Lung (tissue), 12 donors: ENCODE results near the gene TALDO1. TPM values are rescaled to one million over a fixed set of nuclear protein-coding genes. Genes with fewer than 3 reads are reported as not detected.

Experiments
- ATAC-seq: fragments of 200-7000 bp; cut with Tn5 transposase; one replicate; pipeline ENCODE4 v1.9.1; 2020; ENCODE audit warnings: moderate number of reproducible peaks; ENCODE audit not compliant: insufficient read depth, low FRiP score
- DNase-seq, 3 donors: peaks; one replicate each; pipeline ENCODE4 v3.0.0-alpha.2; 2013 to 2017
- H3K27ac ChIP-seq, 2 donors: one replicate each; pipeline ENCODE4 v1.5.1; 2013; ENCODE audit warnings: mild to moderate bottlenecking in 2 of 2, moderate library complexity in 2 of 2, control low read depth in 1 of 2, inconsistent platforms in 1 of 2, low read depth in 1 of 2, low read length in 1 of 2
- H3K27me3 ChIP-seq, 3 donors: one replicate each; pipeline ENCODE4 v1.5.1; 2013; ENCODE audit warnings: low read length in 2 of 3; ENCODE audit not compliant: control insufficient read depth in 3 of 3, insufficient read depth in 3 of 3
- H3K36me3 ChIP-seq, 4 donors: one replicate each; pipeline ENCODE4 v1.5.1; 2013; ENCODE audit warnings: low read length in 4 of 4, mild to moderate bottlenecking in 1 of 4, moderate library complexity in 1 of 4; ENCODE audit not compliant: control insufficient read depth in 4 of 4, insufficient read depth in 4 of 4
- H3K4me1 ChIP-seq, 5 donors: one replicate each; pipeline ENCODE4 v1.5.1; 2013; ENCODE audit warnings: low read length in 5 of 5, mild to moderate bottlenecking in 2 of 5, moderate library complexity in 1 of 5; ENCODE audit not compliant: control insufficient read depth in 5 of 5, insufficient read depth in 5 of 5
- H3K4me3 ChIP-seq: one replicate; pipeline ENCODE4 v1.5.1; 2013; ENCODE audit warnings: mild to moderate bottlenecking, control low read depth, moderate library complexity
- H3K9ac ChIP-seq, 2 donors: one replicate each; pipeline ENCODE4 v1.5.1; 2013; ENCODE audit warnings: low read length in 2 of 2, control low read depth in 1 of 2; ENCODE audit not compliant: insufficient read depth in 1 of 2
- H3K9me3 ChIP-seq, 4 donors: one replicate each; pipeline ENCODE4 v1.5.1; 2013; ENCODE audit warnings: low read length in 3 of 4, mild to moderate bottlenecking in 1 of 4, moderate library complexity in 1 of 4; ENCODE audit not compliant: control insufficient read depth in 4 of 4, insufficient read depth in 3 of 4
- CTCF ChIP-seq: IDR thresholded peaks from 2 replicates; pipeline ENCODE4 v1.5.1; 2012; ENCODE audit warnings: mild to moderate bottlenecking; ENCODE audit errors: control extremely low read depth, extremely low read depth
- WGBS, 2 donors: extraction: QIAGEN DNeasy Blood & Tissue Kit; methylation state at CpG; one replicate each; pipeline ENCODE4 v1.1.7; 2013; 5-methylcytosine and 5-hydroxymethylcytosine counted together
- polyA plus RNA-seq, 2 donors: library from polyadenylated mRNA; stranded (reverse); fragments of 200-250 nt; gene quantifications; one replicate each; pipeline ENCODE4 v1.2.1, GENCODE V29; 2013
- total RNA-seq, 2 donors: library from RNA; depleted of rRNA in 1 of 2; stranded (reverse); fragments of >200 nt in 1 of 2; gene quantifications; one replicate each; pipeline ENCODE4 v1.2.1, GENCODE V29; 2014 to 2021
- donor health status: control.
- donor health status: control.
- donor health status: Bipolar disorder and iron deficiency.
- donor health status: healthy.
- donor health status: DM: yes; HTN: yes; CAD: no.

Gene TALDO1
- total and polyA plus RNA-seq, 4 donors = 128 to 311 (median 239) TPM

GRCh38 chr11:724049-724777 lies 23.1 kb upstream of the TALDO1 start:
- WGBS, 2 donors = 72 to 82% methylated on average over 17 to 19 of the region's 19 CpGs
- Histone ChIP-seq H3K27me3 (peaks cover 0 to 26% (median 18%) of the 10 kb centered on the region in 3 donors), H3K9me3 (no peaks in the 10 kb centered on the region), H3K36me3 (peaks cover 0 to 20% (median 0%) of the 10 kb centered on the region in 4 donors), H3K4me3 (no peak overlapping the region), H3K27ac (no peak overlapping the region), H3K9ac (no peak overlapping the region), H3K4me1 (peaks cover 0 to 12% (median 0%) of the 10 kb centered on the region in 5 donors)
- ATAC-seq = no peak
- no peak for DNase-seq
- no peak for TF ChIP-seq CTCF

GRCh38 chr11:724778-725386 lies 22.4 kb upstream of the TALDO1 start:
- Histone ChIP-seq H3K4me3 (no peak overlapping the region), H3K27ac (no peak overlapping the region), H3K27me3 (peaks cover 0 to 20% (median 13%) of the 10 kb centered on the region in 3 donors), H3K4me1 (peaks cover 0 to 12% (median 0%) of the 10 kb centered on the region in 5 donors), H3K36me3 (peaks cover 0 to 20% (median 0%) of the 10 kb centered on the region in 4 donors), H3K9me3 (no peaks in the 10 kb centered on the region), H3K9ac (no peak overlapping the region)
- no peak for TF ChIP-seq CTCF
- DNase-seq (no peak), ATAC-seq (no peak)
- 70 to 81% methylated on average over 18 of the region's 18 CpGs for WGBS, 2 donors

- no peak overlapping the region for H3K27ac ChIP-seq
- ATAC-seq = no peak
- H3K4me1 ChIP-seq = peaks cover 0 to 12% (median 0%) of the 10 kb centered on the region in 5 donors
- peaks cover 0 to 18% (median 11%) of the 10 kb centered on the region in 3 donors for H3K27me3 ChIP-seq
- H3K9ac ChIP-seq = no peak overlapping the region
- H3K36me3 ChIP-seq = peaks cover 0 to 20% (median 0%) of the 10 kb centered on the region in 4 donors
- H3K9me3 ChIP-seq = no peaks in the 10 kb centered on the region
- WGBS, 2 donors = 11 to 27% methylated on average over 27 to 53 of the region's 53 CpGs
- no peak for TF ChIP-seq CTCF
- DNase-seq = no peak
- H3K4me3 ChIP-seq = no peak overlapping the region
Measured at GRCh38 chr11:725624-726202, 21.6 kb upstream of the TALDO1 start.
